GM12872 (cell line): Measurements from ENCODE around the gene RPS10.

Source experiments
- CTCF ChIP-seq: IDR thresholded peaks from 3 replicates; pipeline ENCODE4 v1.5.1; 2011; ENCODE audit warnings: low read depth, mild to moderate bottlenecking, low read length, moderate library complexity; ENCODE audit not compliant: insufficient read depth

The RPS10 gene

DNA sequence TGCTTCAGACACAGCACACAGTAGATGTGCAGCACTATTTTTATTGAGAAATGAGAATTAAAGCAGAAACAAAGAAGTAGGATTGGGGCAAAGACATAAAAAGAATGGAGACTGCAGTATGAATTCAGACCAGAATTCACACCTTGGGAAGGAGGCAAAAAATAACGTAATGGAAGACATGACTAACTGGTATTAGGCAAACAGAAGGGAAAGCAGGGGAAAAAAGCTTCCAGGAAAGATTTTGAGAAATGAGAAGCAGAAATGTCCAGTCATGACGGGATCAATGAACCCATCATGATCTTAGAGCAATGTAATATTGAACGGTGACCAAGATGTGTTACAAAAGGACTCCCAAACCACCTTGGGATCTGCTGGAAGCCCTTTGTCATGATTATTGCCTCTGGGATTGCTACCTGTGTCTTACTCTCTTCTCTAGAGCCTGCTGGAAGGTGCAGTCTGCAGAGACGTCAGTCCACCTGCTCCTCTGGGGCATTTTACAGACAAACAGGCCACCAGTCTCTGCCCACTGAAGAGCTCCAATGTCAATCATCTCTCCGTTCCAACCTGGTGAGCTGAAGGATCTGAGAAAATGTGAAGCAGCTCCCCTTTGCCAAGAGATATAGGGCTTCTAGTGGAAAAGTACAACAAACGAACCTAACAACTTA lies 42.1 kb downstream of the RPS10 start:
- no peak for TF ChIP-seq CTCF

- TF ChIP-seq CTCF = no peak
These were observed 42.7 kb downstream of the RPS10 start for GRCh38 chr6:34383161-34383631.

GRCh38 chr6:34381081-34381480 lies 44.8 kb downstream of the RPS10 start:
- no peak for TF ChIP-seq CTCF

GRCh38 chr6:34378470-34378869 lies 47.4 kb downstream of the RPS10 start:
- TF ChIP-seq CTCF = no peak

GRCh38 chr6:34377984-34378383 lies 47.9 kb downstream of the RPS10 start:
- no peak for TF ChIP-seq CTCF

GRCh38 chr6:34375833-34376232 lies 50.0 kb downstream of the RPS10 start:
- TF ChIP-seq CTCF = no peak

GRCh38 chr6:34374508-34374907 lies 51.4 kb downstream of the RPS10 start:
- no peak for TF ChIP-seq CTCF
